Measurements from ENCODE around the gene OR1I1.

The OR1I1 gene

DNA sequence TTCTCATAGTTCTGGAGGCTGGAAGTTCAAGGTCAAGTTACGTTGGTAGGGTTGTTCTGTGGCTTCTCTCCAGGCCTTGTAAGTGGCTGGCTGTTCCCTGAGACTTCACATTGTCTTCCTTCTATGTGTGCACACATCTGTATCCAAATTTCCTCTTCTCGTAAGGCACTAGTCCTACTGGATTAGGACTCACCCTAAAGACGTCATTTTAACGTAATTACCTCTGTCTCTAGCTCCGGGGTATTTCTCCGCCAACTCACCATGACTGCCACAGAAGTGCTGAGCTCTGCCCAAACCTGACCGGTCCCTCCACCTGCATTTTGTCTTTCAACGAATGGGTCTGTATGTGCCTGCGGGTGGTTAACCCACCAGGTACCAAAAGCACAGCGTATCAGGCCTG, 16.4 kb downstream of the OR1I1 start:
- no peaks in the 10 kb centered on the region for H3K4me1 ChIP-seq (ENCODE audit: control insufficient read depth, insufficient read depth, low read length)
- no peak overlapping the region for H3K9ac ChIP-seq (ENCODE audit: low read depth, low read length)
- no peak overlapping the region for H3K4me3 ChIP-seq (ENCODE audit: low read depth, low read length)
- H3K9me3 ChIP-seq (ENCODE audit: control insufficient read depth, insufficient read depth, low read length) = no peaks in the 10 kb centered on the region
- H3K27me3 ChIP-seq (ENCODE audit: control insufficient read depth, insufficient read depth, low read length) = no peaks in the 10 kb centered on the region
- H3K27ac ChIP-seq (ENCODE audit: low read depth, low read length) = no peak overlapping the region
- H3K36me3 ChIP-seq (ENCODE audit: control insufficient read depth, insufficient read depth, low read length) = no peaks in the 10 kb centered on the region

DNA sequence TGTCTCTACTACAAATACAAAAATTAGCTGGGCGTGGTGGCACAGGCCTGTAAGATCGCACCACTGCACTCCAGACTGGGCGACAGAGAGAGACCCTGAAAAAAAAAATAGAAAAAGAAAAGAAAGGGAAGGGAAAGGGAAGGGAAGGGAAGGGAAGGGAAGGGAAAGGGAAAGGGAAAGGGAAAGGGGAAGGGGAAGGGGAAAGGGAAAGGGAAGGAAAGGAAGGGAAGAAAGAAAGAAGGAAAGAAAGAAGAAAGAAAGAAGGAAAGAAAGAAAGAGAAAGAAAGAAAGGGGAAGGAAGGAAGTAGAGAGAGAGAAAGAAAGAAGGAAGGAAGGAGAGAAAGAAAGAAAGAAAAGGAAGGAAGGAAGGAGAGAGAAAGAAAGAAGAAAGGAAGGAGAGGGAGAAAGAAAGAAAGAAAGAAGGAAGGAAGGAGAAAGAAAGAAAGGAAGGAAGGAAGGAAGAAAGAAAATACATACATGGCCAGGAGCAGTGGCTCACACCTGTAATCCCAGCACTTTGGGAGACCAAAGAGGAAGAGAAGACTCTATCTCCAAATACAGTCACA, 17.1 kb downstream of the OR1I1 start:
- no peak overlapping the region for H3K9ac ChIP-seq (ENCODE audit: low read depth, low read length)
- no peak overlapping the region for H3K27ac ChIP-seq (ENCODE audit: low read depth, low read length)
- H3K27me3 ChIP-seq (ENCODE audit: control insufficient read depth, insufficient read depth, low read length) = no peaks in the 10 kb centered on the region
- no peaks in the 10 kb centered on the region for H3K36me3 ChIP-seq (ENCODE audit: control insufficient read depth, insufficient read depth, low read length)
- H3K4me1 ChIP-seq (ENCODE audit: control insufficient read depth, insufficient read depth, low read length) = no peaks in the 10 kb centered on the region
- no peak overlapping the region for H3K4me3 ChIP-seq (ENCODE audit: low read depth, low read length)
- no peaks in the 10 kb centered on the region for H3K9me3 ChIP-seq (ENCODE audit: control insufficient read depth, insufficient read depth, low read length)

DNA sequence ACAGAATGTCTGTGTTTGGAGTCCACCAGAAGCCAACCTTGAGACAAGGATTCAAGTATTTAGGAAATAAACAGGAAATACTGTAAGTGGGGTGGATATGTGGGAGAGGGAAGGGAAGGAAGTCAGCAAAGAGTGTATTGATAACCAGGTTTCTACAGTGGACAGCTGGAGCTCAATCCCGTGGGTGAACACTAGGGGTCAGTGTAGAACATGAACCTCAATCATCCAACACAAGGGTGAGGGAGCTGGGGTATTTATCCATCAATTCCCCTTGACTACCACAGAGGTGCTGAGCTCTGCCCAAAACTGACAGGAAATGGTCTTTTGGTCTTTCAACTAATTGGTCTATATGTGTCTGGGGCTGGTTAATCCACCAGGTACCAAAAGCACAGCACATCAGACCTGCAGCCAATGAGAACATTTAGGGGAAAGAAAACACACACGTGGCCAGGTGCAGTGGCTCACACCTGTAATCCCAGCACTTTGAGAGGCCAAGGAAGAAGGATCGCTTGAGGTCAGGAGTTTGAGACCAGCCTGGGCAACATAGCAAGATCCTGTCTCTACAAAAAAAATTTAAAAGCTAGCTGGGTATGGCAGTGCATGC, 19.6 kb downstream of the OR1I1 start:
- H3K4me1 ChIP-seq (ENCODE audit: control insufficient read depth, insufficient read depth, low read length) = peaks cover 2% of the 10 kb centered on the region; the same call in 1 of the 2 replicates
- H3K4me3 ChIP-seq (ENCODE audit: low read depth, low read length) = no peak overlapping the region

GRCh38 chr19:15104003-15104402, 22.0 kb downstream of the OR1I1 start:
- Histone ChIP-seq H3K9me3 (ENCODE audit: control insufficient read depth, insufficient read depth, low read length) (no peaks in the 10 kb centered on the region), H3K4me3 (ENCODE audit: low read depth, low read length) (no peak overlapping the region), H3K4me1 (ENCODE audit: control insufficient read depth, insufficient read depth, low read length) (peaks cover 13% of the 10 kb centered on the region; the same call in 1 of the 2 replicates), H3K27ac (ENCODE audit: low read depth, low read length) (no peak overlapping the region), H3K36me3 (ENCODE audit: control insufficient read depth, insufficient read depth, low read length) (no peaks in the 10 kb centered on the region), H3K9ac (ENCODE audit: low read depth, low read length) (no peak overlapping the region), H3K27me3 (ENCODE audit: control insufficient read depth, insufficient read depth, low read length) (no peaks in the 10 kb centered on the region)

More for the DNA sequence above, 19.6 kb downstream of the OR1I1 start:
- Histone ChIP-seq H3K36me3 (ENCODE audit: control insufficient read depth, insufficient read depth, low read length) (no peaks in the 10 kb centered on the region), H3K27me3 (ENCODE audit: control insufficient read depth, insufficient read depth, low read length) (no peaks in the 10 kb centered on the region), H3K9ac (ENCODE audit: low read depth, low read length) (no peak overlapping the region), H3K9me3 (ENCODE audit: control insufficient read depth, insufficient read depth, low read length) (no peaks in the 10 kb centered on the region), H3K27ac (ENCODE audit: low read depth, low read length) (no peak overlapping the region)

- no peak overlapping the region for H3K9ac ChIP-seq (ENCODE audit: low read depth, low read length)
- H3K36me3 ChIP-seq (ENCODE audit: control insufficient read depth, insufficient read depth, low read length) = 0 out of 2 replicates have a peak, but pooled peaks cover 3% of the 10 kb centered on the region
- H3K4me1 ChIP-seq (ENCODE audit: control insufficient read depth, insufficient read depth, low read length) = peaks cover 13% of the 10 kb centered on the region; the same call in 1 of the 2 replicates
- no peak overlapping the region for H3K4me3 ChIP-seq (ENCODE audit: low read depth, low read length)
- H3K9me3 ChIP-seq (ENCODE audit: control insufficient read depth, insufficient read depth, low read length) = no peaks in the 10 kb centered on the region
- no peak overlapping the region for H3K27ac ChIP-seq (ENCODE audit: low read depth, low read length)
- no peaks in the 10 kb centered on the region for H3K27me3 ChIP-seq (ENCODE audit: control insufficient read depth, insufficient read depth, low read length)
These were observed 22.4 kb downstream of the OR1I1 start for GRCh38 chr19:15104411-15104810.

GRCh38 chr19:15105044-15105443, 23.0 kb downstream of the OR1I1 start:
- Histone ChIP-seq H3K4me1 (ENCODE audit: control insufficient read depth, insufficient read depth, low read length) (peaks cover 13% of the 10 kb centered on the region; the same call in 1 of the 2 replicates), H3K9ac (ENCODE audit: low read depth, low read length) (no peak overlapping the region), H3K27me3 (ENCODE audit: control insufficient read depth, insufficient read depth, low read length) (no peaks in the 10 kb centered on the region), H3K9me3 (ENCODE audit: control insufficient read depth, insufficient read depth, low read length) (no peaks in the 10 kb centered on the region), H3K27ac (ENCODE audit: low read depth, low read length) (no peak overlapping the region), H3K36me3 (ENCODE audit: control insufficient read depth, insufficient read depth, low read length) (peaks cover 4% of the 10 kb centered on the region; the same call in 1 of the 2 replicates), H3K4me3 (ENCODE audit: low read depth, low read length) (no peak overlapping the region)

DNA sequence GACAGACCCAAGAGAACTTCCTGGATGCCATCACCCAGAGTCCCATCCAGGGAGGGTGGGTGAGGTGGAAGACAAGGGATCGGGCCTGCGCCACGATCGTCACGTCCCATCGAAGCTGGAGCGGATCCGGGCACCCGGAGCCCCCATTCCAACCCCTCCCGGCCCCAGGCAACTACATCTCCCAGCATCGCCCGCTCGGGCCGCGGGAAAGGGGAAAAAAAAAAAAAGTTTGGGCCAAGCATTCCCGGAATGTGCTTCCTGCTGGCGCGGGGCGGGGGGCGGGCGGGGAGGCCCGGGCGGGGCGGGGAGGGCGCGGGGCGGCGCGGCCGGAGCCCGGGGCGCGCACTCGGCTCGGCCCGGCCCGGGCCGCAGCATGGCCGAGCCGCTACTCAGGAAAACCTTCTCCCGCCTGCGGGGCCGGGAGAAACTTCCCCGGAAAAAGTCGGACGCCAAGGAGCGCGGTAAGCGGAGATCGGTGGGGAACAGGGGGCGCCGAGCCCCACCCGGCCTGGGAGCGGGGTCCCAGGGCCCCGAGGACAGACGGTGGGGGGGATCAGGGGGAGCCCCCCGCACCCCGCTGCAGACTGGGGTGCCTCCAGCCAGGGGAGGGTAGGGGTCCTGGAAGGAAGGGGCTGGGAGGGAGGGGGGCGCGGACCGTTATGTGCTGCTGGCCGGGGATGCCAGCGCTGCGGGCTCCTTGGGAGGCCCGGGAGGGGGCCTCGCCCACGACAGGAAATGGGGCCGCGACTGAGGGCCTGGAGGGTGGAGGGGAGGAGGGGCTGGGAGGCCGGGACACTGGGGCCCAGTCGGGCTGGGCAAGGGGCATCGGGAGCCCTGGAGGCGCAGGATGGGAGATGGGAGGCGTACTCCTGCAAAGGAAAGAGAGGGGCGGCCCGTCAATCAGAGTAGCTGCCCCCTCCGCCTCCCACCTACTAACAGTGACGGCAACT, 25.3 kb downstream of the OR1I1 start, which contains the start of gene SYDE1:
SYDE1 (plus strand) TSS at position 341 of the 950 bp plus-strand sequence; CDS start at position 374, 33 bp downstream.
- Histone ChIP-seq H3K4me1 (ENCODE audit: control insufficient read depth, insufficient read depth, low read length) (peaks cover 13% of the 10 kb centered on the region; the same call in 1 of the 2 replicates), H3K4me3 (ENCODE audit: low read depth, low read length) (peak within 1 kb of the TSS; percentile 81), H3K9ac (ENCODE audit: low read depth, low read length) (peak within 1 kb of the TSS; percentile 74; the same call in 1 of the 2 replicates), H3K9me3 (ENCODE audit: control insufficient read depth, insufficient read depth, low read length) (no peaks in the 10 kb centered on the region), H3K27me3 (ENCODE audit: control insufficient read depth, insufficient read depth, low read length) (no peaks in the 10 kb centered on the region), H3K27ac (ENCODE audit: low read depth, low read length) (peak within 1 kb of the TSS; percentile 88), H3K36me3 (ENCODE audit: control insufficient read depth, insufficient read depth, low read length) (peaks cover 26% of the 10 kb centered on the region)

GRCh38 chr19:15108145-15108844, 26.3 kb downstream of the OR1I1 start:
- H3K4me1 ChIP-seq (ENCODE audit: control insufficient read depth, insufficient read depth, low read length) = peaks cover 13% of the 10 kb centered on the region; the same call in 1 of the 2 replicates
- H3K4me3 ChIP-seq (ENCODE audit: low read depth, low read length) = peak overlapping the region; percentile 81
- H3K27ac ChIP-seq (ENCODE audit: low read depth, low read length) = peak overlapping the region; percentile 88
- H3K27me3 ChIP-seq (ENCODE audit: control insufficient read depth, insufficient read depth, low read length) = no peaks in the 10 kb centered on the region
- H3K36me3 ChIP-seq (ENCODE audit: control insufficient read depth, insufficient read depth, low read length) = peaks cover 36% of the 10 kb centered on the region
- peak overlapping the region; percentile 5; the same call in 1 of the 2 replicates for H3K9ac ChIP-seq (ENCODE audit: low read depth, low read length)
- H3K9me3 ChIP-seq (ENCODE audit: control insufficient read depth, insufficient read depth, low read length) = no peaks in the 10 kb centered on the region

DNA sequence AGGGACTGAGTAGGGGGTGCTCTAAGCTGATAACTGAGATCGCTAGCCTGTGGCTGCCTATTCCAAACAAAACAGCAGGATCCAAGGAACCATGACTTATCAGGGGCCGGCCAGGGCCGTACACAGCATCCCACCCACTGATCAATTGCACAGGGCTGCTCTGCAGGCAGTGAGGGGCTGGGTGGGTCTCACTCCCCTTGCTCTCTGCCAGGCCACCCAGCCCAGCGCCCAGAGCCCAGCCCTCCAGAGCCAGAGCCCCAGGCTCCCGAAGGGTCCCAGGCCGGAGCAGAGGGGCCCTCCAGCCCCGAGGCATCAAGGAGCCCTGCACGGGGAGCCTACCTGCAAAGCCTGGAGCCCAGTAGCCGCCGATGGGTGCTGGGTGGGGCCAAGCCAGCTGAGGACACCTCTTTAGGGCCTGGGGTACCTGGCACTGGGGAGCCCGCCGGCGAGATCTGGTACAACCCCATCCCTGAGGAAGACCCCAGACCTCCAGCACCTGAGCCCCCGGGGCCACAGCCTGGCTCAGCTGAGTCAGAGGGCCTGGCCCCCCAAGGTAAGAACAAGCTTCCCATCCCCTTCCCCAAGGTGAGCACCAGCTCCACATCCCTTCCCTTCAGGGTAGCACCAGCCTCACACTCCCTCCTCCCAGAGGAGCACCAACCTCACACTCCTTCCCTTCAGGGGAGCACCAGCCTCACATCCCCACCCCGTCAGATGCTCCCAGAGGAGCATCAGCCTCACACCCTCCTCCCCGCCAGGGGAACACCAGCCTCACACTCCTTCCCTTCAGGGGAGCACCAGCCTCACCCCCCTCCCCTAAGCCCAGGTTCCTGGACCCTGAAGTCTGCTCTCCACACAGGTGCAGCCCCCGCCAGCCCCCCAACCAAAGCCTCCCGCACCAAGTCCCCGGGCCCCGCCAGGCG, 27.1 kb downstream of the OR1I1 start:
- H3K4me1 ChIP-seq (ENCODE audit: control insufficient read depth, insufficient read depth, low read length) = peaks cover 13% of the 10 kb centered on the region; the same call in 1 of the 2 replicates
- H3K36me3 ChIP-seq (ENCODE audit: control insufficient read depth, insufficient read depth, low read length) = peaks cover 44% of the 10 kb centered on the region
- no peak overlapping the region for H3K4me3 ChIP-seq (ENCODE audit: low read depth, low read length)
- H3K27me3 ChIP-seq (ENCODE audit: control insufficient read depth, insufficient read depth, low read length) = no peaks in the 10 kb centered on the region
- H3K9me3 ChIP-seq (ENCODE audit: control insufficient read depth, insufficient read depth, low read length) = no peaks in the 10 kb centered on the region
- peak overlapping the region; percentile 88 for H3K27ac ChIP-seq (ENCODE audit: low read depth, low read length)
- no peak overlapping the region for H3K9ac ChIP-seq (ENCODE audit: low read depth, low read length)

Data from HUES48 (cell line).